Measurements from ENCODE around the gene APOL2.
"Not testable (repeated sequence)": the region's sequence is repeated elsewhere in the genome, so short reads cannot be mapped to it uniquely, and the experiment has no call there.

Gene APOL2

GRCh38 chr22:36239401-36240171, at the start of gene APOL2:
Gene APOL2 (minus strand): TSS chr22:36239527. CDS start chr22:36233162, 6,365 bp downstream.
- DNase-seq: peak; percentile 91

- DNase-seq: no peak
Observed at GRCh38 chr22:36288571-36289405, 49.5 kb upstream of the APOL2 start.

- no peak for DNase-seq
Observed at GRCh38 chr22:36287881-36288515, 48.7 kb upstream of the APOL2 start.

- peak; percentile 74 for DNase-seq
Observed at GRCh38 chr22:36286096-36286957, 47.0 kb upstream of the APOL2 start.

GRCh38 chr22:36285545-36285944, 46.2 kb upstream of the APOL2 start:
- no peak for DNase-seq

GRCh38 chr22:36285017-36285416, 45.7 kb upstream of the APOL2 start:
- DNase-seq: no peak

- no peak for DNase-seq
Observed at GRCh38 chr22:36284171-36284571, 44.8 kb upstream of the APOL2 start.

GRCh38 chr22:36282328-36282831, 43.1 kb upstream of the APOL2 start:
- DNase-seq: no peak

- DNase-seq: no peak
Observed at GRCh38 chr22:36281781-36282327, 42.5 kb upstream of the APOL2 start.

GRCh38 chr22:36280379-36280778, 41.1 kb upstream of the APOL2 start:
- DNase-seq: no peak

GRCh38 chr22:36279219-36279666, 39.9 kb upstream of the APOL2 start:
- DNase-seq: no peak

GRCh38 chr22:36277482-36278291, 38.4 kb upstream of the APOL2 start:
- peak; percentile 74 for DNase-seq

- DNase-seq: no peak
Observed at GRCh38 chr22:36274531-36274930, 35.2 kb upstream of the APOL2 start.

GRCh38 chr22:36271951-36272350, 32.6 kb upstream of the APOL2 start:
- not testable (repeated sequence) for DNase-seq

- not testable (repeated sequence) for DNase-seq
Observed at GRCh38 chr22:36271231-36271630, 31.9 kb upstream of the APOL2 start.

- no peak for DNase-seq
Observed at GRCh38 chr22:36267896-36268485, 28.7 kb upstream of the APOL2 start.

GRCh38 chr22:36267058-36267457, 27.7 kb upstream of the APOL2 start:
- DNase-seq: no peak

GRCh38 chr22:36263886-36264664, 24.7 kb upstream of the APOL2 start:
- DNase-seq: not testable (repeated sequence)

GRCh38 chr22:36263216-36263673, 23.9 kb upstream of the APOL2 start:
- not testable (repeated sequence) for DNase-seq

- not testable (repeated sequence) for DNase-seq
Observed at GRCh38 chr22:36262307-36262706, 23.0 kb upstream of the APOL2 start.

Measured in hematopoietic multipotent progenitor cell treated with erythropoietin and hydrocortisone succinate and interleukin-3 and kit ligand, for 8 days (in vitro differentiated cells).